ENCODE data around the gene TSPAN17.

DNA sequence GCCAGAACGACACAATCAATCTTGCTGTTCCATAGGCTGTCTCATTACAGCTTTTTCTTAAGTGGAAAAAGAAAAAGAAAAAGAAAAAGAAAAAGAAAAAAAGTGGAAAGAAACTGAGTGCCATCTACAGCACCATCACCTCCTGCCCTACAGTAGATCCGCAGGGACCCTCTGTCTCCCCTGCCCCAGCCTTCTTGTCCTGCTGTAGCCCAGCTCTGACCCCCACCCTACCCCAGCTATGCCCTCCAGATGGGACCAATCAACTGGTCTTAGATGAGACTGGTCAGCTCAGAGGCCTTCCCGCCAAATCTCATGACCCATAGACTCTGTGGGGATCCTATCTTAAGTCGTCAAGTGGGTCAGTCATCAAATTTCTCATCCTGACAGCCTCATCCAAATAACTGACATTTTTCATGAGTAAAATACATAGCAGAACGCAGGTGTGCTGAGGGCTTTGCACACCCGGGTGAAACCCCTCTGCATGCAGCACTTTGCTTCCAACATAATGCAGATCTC is 34.8 kb downstream of the TSPAN17 start:
- no peak for TF ChIP-seq HDAC6 (IDR thresholded peaks at IDR 0.05; ENCODE audit: low read depth, low read length)
- TF ChIP-seq SREBF2 (CRISPR knock-in tag; IDR thresholded peaks at IDR 0.05): no peak
- TF ChIP-seq, protein P1, sequence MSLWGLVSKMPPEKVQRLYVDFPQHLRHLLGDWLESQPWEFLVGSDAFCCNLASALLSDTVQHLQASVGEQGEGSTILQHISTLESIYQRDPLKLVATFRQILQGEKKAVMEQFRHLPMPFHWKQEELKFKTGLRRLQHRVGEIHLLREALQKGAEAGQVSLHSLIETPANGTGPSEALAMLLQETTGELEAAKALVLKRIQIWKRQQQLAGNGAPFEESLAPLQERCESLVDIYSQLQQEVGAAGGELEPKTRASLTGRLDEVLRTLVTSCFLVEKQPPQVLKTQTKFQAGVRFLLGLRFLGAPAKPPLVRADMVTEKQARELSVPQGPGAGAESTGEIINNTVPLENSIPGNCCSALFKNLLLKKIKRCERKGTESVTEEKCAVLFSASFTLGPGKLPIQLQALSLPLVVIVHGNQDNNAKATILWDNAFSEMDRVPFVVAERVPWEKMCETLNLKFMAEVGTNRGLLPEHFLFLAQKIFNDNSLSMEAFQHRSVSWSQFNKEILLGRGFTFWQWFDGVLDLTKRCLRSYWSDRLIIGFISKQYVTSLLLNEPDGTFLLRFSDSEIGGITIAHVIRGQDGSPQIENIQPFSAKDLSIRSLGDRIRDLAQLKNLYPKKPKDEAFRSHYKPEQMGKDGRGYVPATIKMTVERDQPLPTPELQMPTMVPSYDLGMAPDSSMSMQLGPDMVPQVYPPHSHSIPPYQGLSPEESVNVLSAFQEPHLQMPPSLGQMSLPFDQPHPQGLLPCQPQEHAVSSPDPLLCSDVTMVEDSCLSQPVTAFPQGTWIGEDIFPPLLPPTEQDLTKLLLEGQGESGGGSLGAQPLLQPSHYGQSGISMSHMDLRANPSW (CRISPR knock-in tag; IDR thresholded peaks at IDR 0.05): no peak
- TF ChIP-seq, protein P2, sequence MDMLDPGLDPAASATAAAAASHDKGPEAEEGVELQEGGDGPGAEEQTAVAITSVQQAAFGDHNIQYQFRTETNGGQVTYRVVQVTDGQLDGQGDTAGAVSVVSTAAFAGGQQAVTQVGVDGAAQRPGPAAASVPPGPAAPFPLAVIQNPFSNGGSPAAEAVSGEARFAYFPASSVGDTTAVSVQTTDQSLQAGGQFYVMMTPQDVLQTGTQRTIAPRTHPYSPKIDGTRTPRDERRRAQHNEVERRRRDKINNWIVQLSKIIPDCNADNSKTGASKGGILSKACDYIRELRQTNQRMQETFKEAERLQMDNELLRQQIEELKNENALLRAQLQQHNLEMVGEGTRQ (CRISPR knock-in tag; IDR thresholded peaks at IDR 0.05): no peak
- no peak for TF ChIP-seq HMG20A (CRISPR knock-in tag; conservative IDR thresholded peaks at IDR 0.05)
